ENCODE measurements around the gene GDI2.

- TF ChIP-seq POLR2A (IDR thresholded peaks at IDR 0.05) (no peak), CTCF (IDR thresholded peaks at IDR 0.05) (no peak)
These were observed 47.6 kb downstream of the GDI2 start for GRCh38 chr10:5765617-5766016.
